WTC11 (cell line): ENCODE results near the gene NXPH4.

Experiments
- CTCF ChIP-seq: fragments of 200-600 bp; IDR thresholded peaks from 2 replicates; pipeline ENCODE4 v1.8.0; 2022; ENCODE audit warnings: antibody characterized with exemption
- FOXJ3 ChIP-seq: sonication (generic); formaldehyde crosslinking; IDR thresholded peaks from 2 replicates; pipeline ENCODE4 v1.9.0; 2021; ENCODE audit warnings: missing genetic modification reagents, mild to moderate bottlenecking, borderline replicate concordance
- JUN ChIP-seq: sonication (generic); formaldehyde crosslinking; IDR thresholded peaks from 2 replicates; pipeline ENCODE4 v1.8.0; 2023; ENCODE audit warnings: mild to moderate bottlenecking, missing genetic modification reagents
- MAX ChIP-seq: sonication (generic); formaldehyde crosslinking; IDR thresholded peaks from 2 replicates; pipeline ENCODE4 v1.8.0; 2022; ENCODE audit warnings: mild to moderate bottlenecking, missing genetic modification reagents
- SP1 ChIP-seq: sonication (generic); formaldehyde crosslinking; conservative IDR thresholded peaks from 2 replicates; pipeline ENCODE4 v1.8.1; 2022; ENCODE audit warnings: missing genetic modification reagents
- TEAD4 ChIP-seq: sonication (generic); formaldehyde crosslinking; IDR thresholded peaks from 2 replicates; pipeline ENCODE4 v1.8.0; 2022; ENCODE audit warnings: mild to moderate bottlenecking, missing genetic modification reagents
- USF2 ChIP-seq: sonication (generic); formaldehyde crosslinking; IDR thresholded peaks from 2 replicates; pipeline ENCODE4 v1.8.1; 2023; ENCODE audit warnings: mild to moderate bottlenecking, missing genetic modification reagents, moderate library complexity
- ZBTB43 ChIP-seq: sonication (generic); formaldehyde crosslinking; IDR thresholded peaks from 2 replicates; pipeline ENCODE4 v1.8.1; 2023; ENCODE audit warnings: mild to moderate bottlenecking, missing genetic modification reagents

- TF ChIP-seq CTCF (peak; percentile 69), SP1 (CRISPR knock-in tag) (peak; percentile 38; the same call in 1 of the 2 replicates), MAX (CRISPR knock-in tag) (no peak), JUN (no peak), ZBTB43 (CRISPR knock-in tag) (no peak), FOXJ3 (no peak), TEAD4 (CRISPR knock-in tag) (no peak), USF2 (CRISPR knock-in tag) (no peak)
Observed at GRCh38 chr12:57242691-57243454, 26.3 kb downstream of the NXPH4 start.
